Inflammatory macrophage treated with lipopolysaccharide for 1 hour (primary cell): ENCODE results near the gene MCRIP2.

ENCODE experiments used
- DNase-seq, 2 donors: peaks; one replicate each; pipeline ENCODE4 v3.0.0-alpha.2; 2020 to 2022

The MCRIP2 gene

DNA sequence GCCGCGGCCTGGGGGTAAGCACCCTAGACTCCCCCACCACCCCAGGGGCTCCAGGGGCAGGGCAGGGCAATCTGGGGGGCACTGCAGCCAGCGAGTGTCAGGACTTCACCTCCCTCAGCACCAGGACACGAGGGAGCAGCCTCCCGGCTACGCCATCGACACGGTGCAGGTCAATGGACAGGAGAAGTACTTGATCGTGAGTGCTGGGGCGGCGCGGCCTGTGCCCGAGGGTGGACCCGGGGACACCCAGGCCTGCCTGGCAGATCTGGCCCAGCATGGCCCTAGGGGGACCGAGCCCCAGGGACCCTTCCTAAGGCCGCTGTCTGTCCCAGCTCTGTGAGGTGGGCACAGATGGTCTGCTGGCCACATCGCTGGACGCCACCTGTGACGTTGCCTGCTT, 30.7 kb downstream of the MCRIP2 start:
- no peak for DNase-seq

DNA sequence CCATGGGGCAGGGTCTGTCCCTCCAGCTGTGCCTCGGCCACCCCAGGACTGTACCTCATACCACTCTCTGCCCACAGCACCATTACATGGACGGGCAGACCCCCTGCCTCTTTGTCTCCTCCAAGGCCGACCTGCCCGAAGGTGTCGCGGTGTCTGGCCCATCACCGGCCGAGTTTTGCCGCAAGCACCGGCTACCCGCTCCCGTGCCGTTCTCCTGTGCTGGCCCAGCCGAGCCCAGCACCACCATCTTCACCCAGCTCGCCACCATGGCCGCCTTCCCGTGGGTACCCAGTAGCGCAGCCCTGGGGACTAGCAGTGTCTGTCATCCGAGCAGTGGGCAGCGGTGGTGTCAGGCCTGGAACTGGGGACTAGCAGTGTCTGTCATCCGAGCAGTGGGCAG, 31.2 kb downstream of the MCRIP2 start:
- DNase-seq = no peak

DNA sequence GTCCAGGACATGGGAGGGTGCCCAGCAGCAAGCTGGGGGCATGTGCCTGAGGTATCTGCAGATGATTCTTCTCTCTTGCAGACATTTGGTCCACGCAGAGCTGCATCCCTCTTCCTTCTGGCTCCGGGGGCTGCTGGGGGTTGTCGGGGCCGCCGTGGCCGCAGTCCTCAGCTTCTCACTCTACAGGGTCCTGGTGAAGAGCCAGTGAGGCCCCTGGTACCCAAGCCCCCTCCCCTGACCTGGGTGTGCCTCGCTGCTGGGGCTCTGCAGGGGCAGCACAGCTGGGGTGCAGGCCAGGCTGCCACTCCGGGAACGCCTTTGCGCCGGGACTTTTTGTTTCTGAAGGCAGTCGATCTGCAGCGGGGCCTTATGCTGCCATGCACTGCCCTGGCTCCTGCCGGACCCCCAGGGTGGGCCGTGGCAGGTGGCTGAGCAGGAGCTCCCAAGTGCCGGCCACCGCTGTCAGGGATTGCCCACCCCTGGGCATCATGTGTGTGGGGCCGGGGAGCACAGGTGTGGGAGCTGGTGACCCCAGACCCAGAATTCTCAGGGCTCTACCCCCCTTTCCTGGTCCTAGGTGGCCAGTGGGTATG, 31.9 kb downstream of the MCRIP2 start:
- DNase-seq = no peak

DNA sequence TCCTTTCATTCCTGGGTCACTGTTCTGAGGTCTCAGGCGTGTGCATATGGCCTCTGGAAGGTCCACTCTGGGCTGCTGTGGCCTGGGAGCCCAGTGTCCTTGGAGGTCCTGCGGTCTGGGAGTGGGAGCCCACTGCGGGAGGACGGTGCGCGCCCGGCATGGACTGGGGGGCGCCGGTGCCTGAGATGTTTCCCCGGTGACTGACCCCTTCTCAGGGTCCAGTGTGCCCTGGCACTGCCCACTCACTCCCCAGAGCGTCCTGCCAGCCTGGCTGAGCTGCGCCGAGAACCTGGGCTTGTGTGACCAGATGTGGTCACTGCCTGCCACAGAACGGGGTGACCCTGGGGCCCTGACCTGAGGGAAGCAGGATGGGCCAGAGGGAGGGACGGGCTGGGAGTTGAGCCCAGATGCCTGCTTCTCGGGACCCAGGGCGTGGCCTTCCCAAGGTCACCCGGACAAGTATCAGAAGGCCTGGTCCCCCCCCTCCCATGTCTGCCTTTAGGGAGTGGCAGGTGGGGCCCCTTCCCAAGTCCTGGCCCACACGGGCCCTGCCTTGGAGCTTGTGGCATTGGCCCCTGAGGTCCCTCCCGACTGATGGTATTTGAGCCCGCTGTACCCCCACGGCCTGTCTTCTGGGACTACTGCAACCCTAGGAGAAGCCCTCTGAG, 32.7 kb downstream of the MCRIP2 start:
- no peak for DNase-seq

DNA sequence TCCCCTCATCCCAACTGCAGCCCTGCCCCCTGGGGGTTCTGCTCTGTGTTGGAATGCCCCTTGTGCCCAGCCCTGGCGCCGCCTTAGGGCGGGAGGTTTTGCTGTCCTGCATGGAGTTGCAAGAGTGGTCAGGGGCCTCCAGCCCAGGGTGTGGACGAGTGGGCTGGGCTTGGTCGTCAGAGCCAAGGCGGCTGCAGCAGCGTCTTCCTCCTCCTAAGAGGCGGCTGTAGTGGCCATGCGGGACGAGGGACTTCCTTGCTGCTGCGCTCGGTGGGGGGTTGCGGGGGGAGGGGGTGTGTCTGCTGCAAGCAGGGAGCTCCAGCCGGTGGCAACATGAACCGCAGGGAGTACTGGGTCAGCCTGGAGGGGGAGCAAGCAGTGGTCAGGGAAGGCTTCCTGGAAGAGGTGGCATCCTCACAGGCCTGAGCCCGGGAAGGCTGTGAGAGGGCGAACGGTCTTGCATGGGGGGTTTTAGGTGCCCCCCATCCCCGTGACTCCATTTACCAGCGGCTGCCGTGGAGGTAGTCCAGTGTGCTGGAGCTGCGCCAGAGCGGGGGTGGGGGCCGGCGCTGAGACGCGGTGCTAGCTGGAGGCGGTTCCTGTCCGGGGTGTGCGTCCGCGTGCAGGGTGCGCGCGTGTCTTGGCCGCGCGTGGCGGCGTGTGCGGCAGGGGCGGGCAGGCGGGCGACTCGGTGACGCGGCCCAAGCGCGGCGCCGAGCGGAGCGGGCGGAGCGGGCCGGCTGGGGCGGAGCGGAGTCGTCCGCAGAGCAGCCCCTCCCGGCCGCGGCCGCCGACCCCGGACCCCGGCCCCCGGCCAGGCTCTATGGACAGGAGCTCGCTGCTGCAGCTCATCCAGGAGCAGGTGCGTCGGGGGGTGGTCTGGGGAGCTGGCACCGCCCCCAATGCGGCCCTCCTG, 33.6 kb downstream of the MCRIP2 start, which contains the start of gene RHBDL1:
TSS of gene RHBDL1 (plus strand) at position 704 of the 916 bp plus-strand sequence. CDS start at position 824, 120 bp downstream.
- no peak for DNase-seq

DNA sequence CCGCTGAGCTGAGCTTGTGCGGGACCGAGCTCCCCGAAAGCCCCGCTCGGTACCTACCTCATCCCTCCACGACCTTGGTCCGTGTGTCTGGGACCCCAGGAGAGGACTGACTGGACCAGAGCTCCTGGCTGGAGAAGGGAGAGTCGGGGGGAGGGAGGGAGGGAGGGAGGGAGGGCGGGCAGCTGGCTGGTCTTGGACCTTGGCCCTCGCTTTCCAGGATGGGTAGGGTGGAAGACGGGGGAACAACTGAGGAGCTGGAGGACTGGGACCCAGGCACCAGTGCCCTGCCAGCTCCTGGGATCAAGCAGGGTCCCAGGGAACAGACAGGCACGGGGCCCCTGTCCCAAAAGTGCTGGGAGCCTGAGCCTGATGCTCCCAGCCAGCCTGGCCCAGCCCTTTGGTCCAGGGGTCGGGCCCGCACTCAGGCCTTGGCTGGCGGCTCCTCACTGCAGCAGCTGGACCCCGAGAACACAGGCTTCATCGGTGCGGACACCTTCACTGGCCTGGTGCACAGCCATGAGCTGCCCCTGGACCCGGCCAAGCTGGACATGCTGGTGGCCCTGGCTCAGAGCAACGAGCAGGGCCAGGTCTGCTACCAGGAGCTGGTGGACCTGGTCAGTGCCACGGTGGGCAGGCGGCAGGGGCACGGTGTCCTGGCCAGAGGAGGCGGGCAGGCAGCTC, 34.4 kb downstream of the MCRIP2 start:
- no peak for DNase-seq

DNA sequence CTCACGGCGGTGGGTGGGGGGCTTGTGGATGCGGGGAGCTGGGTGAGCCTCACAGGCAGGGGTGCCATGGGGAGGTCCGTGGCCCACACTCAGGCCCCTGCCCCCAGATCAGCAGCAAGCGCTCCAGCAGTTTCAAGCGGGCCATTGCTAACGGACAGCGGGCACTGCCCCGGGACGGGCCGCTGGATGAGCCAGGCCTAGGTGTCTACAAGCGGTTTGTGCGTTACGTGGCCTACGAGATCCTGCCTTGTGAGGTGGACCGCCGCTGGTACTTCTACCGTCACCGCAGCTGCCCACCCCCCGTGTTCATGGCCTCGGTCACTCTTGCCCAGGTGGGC, 34.9 kb downstream of the MCRIP2 start:
- no peak for DNase-seq

DNA sequence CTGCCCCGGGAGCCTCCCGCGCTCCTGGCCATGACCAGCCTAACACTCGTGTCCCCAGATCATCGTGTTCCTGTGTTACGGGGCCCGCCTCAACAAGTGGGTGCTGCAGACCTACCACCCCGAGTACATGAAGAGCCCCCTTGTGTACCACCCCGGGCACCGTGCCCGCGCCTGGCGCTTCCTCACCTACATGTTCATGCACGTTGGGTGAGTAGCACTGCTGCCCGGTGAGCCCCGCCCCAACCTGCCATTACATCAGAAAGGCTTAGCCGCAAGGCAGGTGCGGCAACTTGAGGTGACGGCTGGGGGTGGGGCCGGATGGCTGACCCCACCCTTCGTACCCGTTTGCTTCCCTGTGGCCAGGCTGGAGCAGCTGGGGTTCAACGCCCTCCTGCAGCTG, 35.3 kb downstream of the MCRIP2 start:
- no peak for DNase-seq

DNA sequence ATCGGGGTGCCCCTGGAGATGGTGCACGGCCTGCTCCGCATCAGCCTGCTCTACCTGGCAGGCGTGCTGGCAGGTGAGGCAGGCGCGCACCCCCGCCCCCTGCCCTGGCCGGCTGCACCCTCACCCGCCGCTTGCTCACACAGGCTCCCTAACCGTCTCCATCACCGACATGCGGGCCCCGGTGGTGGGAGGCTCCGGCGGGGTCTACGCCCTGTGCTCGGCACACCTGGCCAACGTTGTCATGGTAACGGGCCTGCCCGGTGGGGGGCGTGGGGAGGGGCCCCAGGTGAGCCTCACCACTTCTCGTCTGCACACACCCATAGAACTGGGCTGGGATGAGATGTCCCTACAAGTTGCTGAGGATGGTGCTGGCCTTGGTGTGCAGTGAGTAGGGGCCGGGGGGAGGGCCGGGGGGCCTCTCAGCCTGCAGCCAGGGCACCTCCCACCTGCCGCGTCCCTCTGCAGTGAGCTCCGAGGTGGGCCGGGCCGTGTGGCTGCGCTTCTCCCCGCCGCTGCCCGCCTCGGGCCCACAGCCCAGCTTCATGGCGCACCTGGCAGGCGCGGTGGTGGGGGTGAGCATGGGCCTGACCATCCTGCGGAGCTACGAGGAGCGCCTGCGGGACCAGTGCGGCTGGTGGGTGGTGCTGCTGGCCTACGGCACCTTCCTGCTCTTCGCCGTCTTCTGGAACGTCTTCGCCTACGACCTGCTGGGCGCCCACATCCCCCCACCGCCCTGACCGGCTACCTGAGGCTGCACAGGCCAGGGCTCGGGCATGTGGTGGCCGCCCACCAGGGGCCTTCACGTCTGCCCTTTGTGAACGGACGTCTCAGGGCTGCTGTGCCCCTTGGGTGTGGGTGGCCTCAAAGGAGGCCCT, 35.9 kb downstream of the MCRIP2 start:
- no peak for DNase-seq

DNA sequence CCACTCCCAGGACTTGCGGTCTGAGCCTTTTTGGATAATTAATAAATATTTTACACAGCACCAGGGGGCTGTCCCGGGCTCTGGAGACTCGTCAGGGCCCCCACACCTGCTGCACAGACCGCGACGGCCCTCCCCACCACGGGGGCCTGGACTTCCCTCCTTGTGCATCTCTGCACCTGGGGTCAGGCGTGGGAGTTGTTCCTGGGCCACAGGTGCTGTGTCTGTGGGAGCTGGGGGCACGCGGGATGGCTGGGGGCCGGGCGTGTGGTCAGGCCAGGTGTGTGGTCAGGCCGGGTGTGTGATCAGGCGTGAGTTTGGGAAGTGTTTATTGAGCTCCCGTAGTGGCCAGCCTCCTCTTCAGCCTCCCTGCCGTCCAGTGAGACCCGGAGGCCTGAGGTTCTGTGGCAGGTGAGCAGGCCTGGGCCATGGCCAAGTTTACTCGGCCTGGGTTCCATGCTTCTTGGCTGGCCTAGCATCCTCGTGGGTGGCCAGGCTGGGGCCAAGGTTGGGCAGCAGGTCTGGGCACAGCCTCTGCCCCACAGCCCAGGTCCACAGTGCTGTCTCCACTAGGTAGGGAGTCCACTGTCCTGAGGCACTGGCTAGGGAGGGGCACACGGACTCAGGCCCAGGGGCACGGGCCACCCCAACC, 36.7 kb downstream of the MCRIP2 start:
- DNase-seq = no peak

DNA sequence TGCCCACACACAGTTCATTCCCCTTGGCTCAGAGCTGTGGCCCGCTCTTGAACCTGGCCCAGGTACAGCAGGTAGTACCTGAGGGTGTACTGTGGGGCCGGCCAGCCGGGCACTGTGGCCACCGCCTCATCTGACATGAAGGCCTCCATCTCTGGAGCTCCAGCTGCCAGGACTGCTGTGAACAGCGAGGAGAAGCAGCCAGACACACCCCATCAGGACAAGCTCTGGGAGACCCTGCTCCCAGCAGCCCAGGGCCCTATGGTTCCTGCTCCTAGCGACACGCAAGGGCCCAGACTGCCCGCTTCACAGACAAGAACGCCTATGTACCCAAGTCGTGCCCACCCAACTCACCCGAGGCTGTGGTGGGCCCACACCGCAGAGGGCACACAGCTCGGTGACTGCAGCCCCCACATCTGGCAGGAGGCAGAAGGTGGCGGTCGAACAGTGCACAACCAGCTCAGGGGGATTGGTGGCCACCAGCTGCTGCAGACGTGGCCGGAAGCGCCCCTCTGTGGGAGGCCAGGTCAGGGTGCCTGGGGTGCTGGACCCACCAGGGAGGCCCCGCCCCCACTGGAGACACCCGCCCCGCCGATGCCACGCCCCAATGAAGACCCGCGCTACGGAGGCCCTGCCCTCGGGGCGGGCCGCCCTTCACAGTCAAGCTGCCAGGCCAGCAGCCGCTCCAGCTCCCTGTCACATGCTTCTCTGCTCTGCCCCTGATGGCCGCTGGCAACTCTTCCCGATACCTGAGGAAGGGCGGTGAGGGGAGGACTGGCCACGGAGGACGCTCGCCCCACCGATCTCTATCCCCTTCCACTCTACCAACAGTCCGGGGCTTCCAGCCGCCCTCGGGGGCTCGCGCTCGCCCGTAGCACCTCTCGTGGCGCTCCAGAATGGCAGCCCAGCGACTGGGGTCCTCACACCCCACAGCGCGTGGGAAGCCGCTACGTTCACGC, 37.5 kb downstream of the MCRIP2 start:
- peak in 1 of 2 donors; percentile 39 for DNase-seq

DNA sequence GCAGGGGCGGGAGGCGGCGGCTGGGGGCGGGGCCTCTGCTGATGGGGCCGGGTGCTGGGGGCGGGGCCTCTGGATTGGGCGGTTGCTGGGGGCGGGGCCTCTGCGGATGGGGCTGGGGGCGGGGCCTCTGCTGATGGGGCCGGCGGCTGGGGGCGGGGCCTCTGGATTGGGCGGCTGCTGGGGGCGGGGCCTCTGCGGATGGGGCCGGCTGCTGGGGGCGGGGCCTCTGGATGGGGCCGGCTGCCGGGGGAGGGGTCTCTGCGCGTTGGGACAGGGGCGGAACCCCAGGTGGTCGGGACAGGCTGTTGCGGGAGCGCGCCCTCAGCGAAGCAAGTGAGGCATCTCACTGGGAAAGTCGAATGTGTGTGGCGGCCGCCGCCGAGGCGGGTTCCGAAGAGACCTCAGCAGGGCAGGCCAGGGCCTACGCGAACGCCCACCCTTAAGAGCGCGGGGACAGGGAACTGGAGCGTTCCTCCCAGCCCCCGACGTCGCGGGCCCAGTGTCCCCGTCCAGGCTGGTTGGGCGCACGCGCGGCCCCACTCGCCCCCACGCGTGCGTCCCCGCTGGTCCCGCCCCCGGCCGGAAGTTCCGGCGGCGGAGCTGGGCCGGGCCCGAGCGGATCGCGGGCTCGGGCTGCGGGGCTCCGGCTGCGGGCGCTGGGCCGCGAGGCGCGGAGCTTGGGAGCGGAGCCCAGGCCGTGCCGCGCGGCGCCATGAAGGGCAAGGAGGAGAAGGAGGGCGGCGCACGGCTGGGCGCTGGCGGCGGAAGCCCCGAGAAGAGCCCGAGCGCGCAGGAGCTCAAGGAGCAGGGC, 38.4 kb downstream of the MCRIP2 start, which contains the start of gene STUB1:
TSS of gene STUB1 (plus strand) at position 597 of the 811 bp plus-strand sequence. CDS start at position 713, 116 bp downstream.
- peak; percentile 87 to 89 for DNase-seq

DNA sequence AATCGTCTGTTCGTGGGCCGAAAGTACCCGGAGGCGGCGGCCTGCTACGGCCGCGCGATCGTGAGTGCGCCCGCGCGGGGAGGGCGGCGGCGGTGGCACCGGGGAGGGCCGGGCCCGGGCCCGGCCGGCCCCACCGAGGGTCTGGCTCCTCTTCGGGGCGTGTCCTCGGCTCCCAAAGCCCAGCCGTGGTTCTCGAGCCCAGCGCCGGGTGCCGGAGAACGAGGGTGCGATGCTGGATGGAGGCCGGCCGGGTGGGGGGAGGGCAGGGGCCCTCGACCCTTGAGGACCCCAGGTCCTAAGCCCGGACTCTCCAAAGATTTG, 39.0 kb downstream of the MCRIP2 start:
- no peak for DNase-seq

DNA sequence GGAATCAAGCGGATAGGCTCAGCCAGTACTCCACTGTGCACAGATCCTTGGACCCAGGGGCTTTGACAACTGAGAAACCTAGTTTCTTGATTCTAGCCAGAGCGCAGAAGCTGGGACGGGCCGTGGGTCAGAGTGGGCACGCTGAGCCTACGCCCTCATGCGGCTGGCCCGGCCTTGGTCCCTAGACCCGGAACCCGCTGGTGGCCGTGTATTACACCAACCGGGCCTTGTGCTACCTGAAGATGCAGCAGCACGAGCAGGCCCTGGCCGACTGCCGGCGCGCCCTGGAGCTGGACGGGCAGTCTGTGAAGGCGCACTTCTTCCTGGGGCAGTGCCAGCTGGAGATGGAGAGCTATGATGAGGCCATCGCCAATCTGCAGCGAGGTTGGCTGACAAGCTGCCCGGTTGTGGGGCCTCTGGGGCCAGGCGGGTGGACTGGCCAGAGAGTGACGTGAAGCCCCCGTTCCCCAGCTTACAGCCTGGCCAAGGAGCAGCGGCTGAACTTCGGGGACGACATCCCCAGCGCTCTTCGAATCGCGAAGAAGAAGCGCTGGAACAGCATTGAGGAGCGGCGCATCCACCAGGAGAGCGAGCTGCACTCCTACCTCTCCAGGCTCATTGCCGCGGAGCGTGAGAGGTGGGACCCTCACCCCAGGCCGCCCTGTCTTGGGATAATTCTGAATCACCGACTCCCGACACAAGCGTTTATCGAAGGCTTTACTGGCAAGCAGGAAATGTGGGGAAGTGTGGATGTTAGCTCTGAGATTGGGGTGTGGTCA, 39.5 kb downstream of the MCRIP2 start:
- DNase-seq = peak in 1 of 2 donors; percentile 25

DNA sequence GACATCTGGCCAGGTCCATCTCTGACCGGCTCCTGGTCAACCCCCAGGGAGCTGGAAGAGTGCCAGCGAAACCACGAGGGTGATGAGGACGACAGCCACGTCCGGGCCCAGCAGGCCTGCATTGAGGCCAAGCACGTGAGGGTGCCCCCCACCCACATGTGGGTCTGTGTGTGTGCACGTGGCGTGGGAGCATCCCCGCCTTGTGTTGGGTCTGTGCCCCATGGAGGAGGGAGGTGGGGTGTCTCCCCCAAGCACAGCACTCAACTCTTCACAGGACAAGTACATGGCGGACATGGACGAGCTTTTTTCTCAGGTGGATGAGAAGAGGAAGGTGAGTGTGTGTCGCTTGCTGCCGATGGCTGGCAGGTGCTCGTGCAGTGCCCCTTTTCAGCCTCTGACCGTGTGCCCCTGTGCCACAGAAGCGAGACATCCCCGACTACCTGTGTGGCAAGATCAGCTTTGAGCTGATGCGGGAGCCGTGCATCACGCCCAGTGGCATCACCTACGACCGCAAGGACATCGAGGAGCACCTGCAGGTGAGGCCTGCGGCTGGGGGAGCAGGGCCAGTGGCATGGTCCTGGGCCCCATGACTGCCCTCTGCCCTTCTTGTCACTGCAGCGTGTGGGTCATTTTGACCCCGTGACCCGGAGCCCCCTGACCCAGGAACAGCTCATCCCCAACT, 40.3 kb downstream of the MCRIP2 start:
- no peak for DNase-seq

DNA sequence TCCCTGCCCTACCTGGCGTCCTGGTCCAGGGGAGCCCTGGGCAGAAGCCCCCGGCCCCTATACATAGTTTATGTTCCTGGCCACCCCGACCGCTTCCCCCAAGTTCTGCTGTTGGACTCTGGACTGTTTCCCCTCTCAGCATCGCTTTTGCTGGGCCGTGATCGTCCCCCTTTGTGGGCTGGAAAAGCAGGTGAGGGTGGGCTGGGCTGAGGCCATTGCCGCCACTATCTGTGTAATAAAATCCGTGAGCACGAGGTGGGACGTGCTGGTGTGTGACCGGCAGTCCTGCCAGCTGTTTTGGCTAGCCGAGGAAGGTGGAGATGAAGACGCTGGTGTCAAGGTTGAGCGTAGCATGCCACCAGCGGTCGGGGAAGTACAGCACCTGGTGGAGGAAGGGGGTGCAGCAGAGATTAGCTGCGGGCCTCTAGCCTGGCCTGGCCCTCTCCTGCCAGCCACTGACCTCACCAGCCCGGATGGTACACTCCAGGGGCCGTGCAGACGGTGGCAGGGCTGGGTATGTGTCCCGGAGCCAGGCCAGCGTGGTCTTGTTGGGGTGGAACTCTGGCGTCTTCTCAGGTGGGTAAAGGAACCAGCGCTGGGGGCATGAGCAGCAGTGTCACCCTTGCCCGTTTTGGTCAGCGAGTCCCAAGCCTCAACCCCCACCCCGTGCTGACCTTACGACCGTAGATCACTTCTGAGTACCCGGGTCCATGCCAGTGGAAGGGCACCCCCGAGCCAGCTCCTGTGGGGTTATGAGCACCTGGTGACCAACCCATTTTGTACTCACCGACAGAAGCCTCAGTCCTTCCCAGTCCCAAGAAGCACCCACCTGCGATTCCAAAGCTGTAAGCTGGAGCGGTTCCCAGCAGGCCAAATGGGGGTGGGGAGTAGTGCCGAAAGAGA, 41.1 kb downstream of the MCRIP2 start:
- DNase-seq = no peak
